Measurements from ENCODE around the gene MYL1. TPM values are rescaled to one million over a fixed set of nuclear protein-coding genes. Genes with fewer than 3 reads are reported as not detected.

The MYL1 gene
- polyA plus RNA-seq (ENCODE audit: insufficient read length in 4 of 4), result under 1 TPM in 3 of 4 donors, not detected in 1; 0.15 to 0.63 (median 0.21) TPM

- DNase-seq (ENCODE audit: low read depth in 4 of 4, low spot score in 3 of 4), result no peak
Observed at GRCh38 chr2:210315015-210315788, at the start of gene MYL1. Gene MYL1, minus strand, starts transcription at chr2:210315174. Its CDS starts 132 bp downstream, at chr2:210315042.

DNA sequence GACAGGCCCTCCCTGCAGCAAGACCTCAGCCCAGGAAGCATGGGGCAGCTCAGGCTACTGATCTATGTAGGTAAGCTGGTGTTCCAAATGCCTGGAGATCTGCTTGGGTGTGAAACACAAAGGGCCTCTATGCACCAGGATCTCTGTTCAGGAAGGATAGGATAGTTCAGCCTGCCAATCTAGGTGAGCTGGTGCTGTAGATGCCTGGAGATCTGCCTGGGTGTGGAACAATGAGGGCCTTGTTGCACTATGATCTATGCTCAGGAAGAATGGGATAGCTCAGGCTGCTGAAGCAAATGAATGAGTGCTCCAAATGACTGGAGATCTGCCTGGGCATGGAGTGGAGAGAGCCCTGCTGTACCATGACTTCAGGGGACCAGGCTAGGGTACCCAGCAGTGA is 48.9 kb upstream of the MYL1 start:
- no peak for DNase-seq (ENCODE audit: low read depth in 4 of 4, low spot score in 3 of 4)

GRCh38 chr2:210363261-210363660 is 48.3 kb upstream of the MYL1 start:
- no peak for DNase-seq (ENCODE audit: low read depth in 4 of 4, low spot score in 3 of 4)

- DNase-seq (ENCODE audit: low read depth in 4 of 4, low spot score in 3 of 4), result no peak
Observed at GRCh38 chr2:210360412-210360811, 45.4 kb upstream of the MYL1 start.

- DNase-seq (ENCODE audit: low read depth in 4 of 4, low spot score in 3 of 4), result no peak
Observed at GRCh38 chr2:210356944-210357343, 42.0 kb upstream of the MYL1 start.

- no peak for DNase-seq (ENCODE audit: low read depth in 4 of 4, low spot score in 3 of 4)
Observed at GRCh38 chr2:210337159-210337558, 22.2 kb upstream of the MYL1 start.

DNA sequence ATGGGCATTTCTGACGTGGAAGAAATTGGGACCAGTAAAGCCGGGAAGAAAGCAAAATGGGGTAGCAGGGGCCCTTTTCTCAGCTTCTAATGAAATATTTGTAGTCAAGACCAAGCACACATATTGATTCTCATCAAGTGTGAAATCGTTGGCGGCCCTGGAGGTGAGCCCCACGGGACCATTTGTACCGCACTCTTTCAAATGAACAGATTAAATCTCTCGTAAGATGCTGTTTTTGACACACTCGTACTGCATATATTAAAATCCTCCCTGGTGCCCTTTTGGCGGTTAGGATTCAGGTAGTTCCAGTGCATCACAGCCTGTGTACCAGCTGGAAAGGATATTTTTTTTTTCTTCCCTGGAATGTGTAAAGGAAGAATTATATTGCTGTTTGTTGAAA is 9.9 kb upstream of the MYL1 start:
- DNase-seq (ENCODE audit: low read depth in 4 of 4, low spot score in 3 of 4), result no peak

GRCh38 chr2:210324458-210324857 is 9.5 kb upstream of the MYL1 start:
- DNase-seq (ENCODE audit: low read depth in 4 of 4, low spot score in 3 of 4), result no peak

DNA sequence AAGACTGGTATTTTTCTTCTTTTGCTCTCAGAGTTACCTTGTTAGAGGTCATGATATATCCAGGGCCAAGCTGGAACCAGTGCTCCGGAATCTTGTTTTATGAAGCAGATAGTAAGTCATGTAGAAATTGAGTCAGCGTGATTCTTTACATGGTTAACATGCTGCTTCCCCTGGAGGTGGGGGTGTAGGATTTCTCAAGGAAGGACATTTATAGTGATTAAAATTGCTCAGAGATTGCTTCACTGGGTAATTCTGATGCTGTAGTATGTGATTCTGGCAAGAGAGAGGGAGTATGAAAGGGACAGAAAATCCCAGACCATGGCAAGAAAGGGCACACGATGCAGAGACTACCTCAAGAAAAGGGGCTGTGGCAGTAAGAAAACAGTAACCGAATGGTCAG is 8.0 kb upstream of the MYL1 start:
- no peak for DNase-seq (ENCODE audit: low read depth in 4 of 4, low spot score in 3 of 4)

GRCh38 chr2:210318891-210319290 is 3.9 kb upstream of the MYL1 start:
- DNase-seq (ENCODE audit: low read depth in 4 of 4, low spot score in 3 of 4), result no peak

DNA sequence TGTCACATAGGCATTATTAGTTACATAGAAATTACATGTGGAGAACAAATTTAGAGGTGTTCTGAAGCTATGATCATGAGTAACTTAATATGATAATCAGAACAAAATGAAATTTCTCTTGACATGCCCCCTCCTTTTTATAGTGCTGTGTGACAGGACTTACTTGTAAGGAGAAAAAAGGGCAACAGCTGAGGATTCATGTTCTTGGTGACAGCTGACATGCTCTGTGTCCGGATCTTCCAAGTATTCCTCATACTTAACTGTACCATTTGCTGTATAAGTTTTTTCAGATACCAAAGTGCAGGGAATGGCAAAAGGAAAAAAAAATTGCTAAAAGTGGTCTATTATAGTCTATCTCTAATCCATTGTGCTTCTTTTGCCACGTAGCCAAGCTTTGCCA is 3.5 kb upstream of the MYL1 start:
- DNase-seq (ENCODE audit: low read depth in 4 of 4, low spot score in 3 of 4), result no peak

DNA sequence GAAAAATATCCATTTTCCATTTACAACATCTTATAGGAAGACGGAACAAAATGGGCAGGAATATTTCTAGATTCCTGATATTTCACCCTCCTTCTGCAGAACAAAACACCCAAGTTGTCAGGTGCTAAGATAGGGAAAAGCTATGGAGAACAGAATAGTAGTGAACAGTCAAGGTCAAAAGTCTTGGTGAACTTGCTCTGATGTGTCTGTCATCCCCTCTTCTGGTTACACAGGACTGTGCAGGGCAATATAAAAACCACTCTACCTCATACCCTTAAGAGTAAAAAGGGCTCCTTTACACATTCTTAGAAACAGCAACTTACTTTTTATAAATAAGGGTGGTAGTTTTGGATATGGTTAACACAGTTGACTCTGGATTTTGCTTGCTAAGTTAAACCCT is 4.4 kb downstream of the MYL1 start:
- no peak for DNase-seq (ENCODE audit: low read depth in 4 of 4, low spot score in 3 of 4)

DNA sequence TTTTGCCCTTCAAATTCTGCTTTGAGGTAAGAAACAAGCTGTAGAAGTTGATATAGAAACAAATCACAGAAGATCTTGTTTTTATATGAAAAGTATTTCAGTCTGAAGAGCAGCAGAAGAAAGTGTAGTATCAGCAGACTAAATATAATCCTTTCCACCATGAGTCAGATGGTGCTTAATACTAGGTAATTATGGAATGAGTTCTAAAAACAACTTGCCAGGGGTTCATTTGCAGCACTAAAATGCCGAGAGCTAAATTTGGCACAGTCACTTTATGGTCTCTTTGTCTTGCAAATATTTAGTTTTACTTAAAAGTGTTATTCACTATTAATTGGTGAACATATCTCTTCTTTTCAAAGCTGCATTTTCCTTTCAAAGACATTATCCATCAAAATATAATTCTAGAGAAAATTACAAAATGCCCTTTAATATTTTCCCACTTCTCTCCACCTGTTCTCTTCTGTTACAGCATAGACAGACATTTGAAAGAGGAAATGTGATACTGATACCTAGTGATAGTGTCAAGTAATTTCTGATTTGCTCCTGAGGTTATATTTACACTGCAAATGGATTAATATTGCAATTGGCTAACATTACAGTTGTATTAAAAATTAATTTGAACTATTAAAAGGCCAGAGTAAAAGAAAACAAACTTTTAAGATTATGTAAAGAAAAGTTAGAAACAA is 5.3 kb downstream of the MYL1 start:
- no peak for DNase-seq (ENCODE audit: low read depth in 4 of 4, low spot score in 3 of 4)

- no peak for DNase-seq (ENCODE audit: low read depth in 4 of 4, low spot score in 3 of 4)
Observed at GRCh38 chr2:210303498-210303897, 11.5 kb downstream of the MYL1 start.

DNA sequence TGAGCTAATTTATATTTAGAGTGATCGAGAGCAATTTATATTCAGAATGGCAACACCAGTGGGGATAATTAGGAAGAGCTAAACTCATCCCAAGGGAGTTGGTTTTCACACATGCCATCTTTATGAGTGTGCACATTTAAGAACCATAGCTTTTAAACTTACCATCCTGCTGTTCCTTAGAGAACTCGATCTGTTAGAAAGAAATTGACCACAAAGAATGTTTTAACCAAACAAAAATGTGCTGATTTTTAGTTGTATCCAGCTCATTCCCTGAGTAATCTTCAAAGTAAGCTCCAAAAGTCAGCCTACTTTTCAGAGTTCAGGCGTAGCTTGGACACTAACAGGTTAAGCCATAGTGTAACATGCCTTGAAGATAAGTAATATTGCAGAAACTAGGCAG is 12.6 kb downstream of the MYL1 start:
- no peak for DNase-seq (ENCODE audit: low read depth in 4 of 4, low spot score in 3 of 4)

DNA sequence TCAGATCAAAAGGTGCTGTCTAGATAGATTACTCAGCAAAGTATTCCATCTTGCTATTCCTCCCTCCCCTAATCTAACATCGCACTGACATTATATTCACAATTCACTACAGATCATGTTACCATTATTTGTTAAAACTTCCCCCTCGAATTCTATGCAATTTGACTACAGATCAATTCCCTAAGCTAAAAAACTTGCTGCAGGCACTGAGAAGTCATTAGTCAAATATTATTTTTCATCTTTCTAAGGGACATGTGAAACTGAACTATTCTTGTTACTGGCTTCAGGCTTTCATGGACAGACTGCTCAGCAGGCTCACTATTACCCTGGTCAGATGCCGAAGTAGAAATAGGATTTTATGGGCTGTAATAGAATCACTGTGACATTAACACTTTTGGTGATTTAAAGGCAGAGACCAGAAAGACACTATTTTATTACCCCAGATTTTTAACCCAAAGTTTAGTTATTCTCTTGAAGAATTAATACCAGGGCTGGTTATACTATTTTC is 15.1 kb downstream of the MYL1 start:
- DNase-seq (ENCODE audit: low read depth in 4 of 4, low spot score in 3 of 4), result no peak

- no peak for DNase-seq (ENCODE audit: low read depth in 4 of 4, low spot score in 3 of 4)
Observed at GRCh38 chr2:210288408-210288807, 26.6 kb downstream of the MYL1 start.

- no peak for DNase-seq (ENCODE audit: low read depth in 4 of 4, low spot score in 3 of 4)
Observed at GRCh38 chr2:210287301-210287700, 27.7 kb downstream of the MYL1 start.

GRCh38 chr2:210286123-210286680 is 28.8 kb downstream of the MYL1 start:
- no peak for DNase-seq (ENCODE audit: low read depth in 4 of 4, low spot score in 3 of 4)

- no peak for DNase-seq (ENCODE audit: low read depth in 4 of 4, low spot score in 3 of 4)
Observed at GRCh38 chr2:210277133-210277532, 37.8 kb downstream of the MYL1 start.

- no peak for DNase-seq (ENCODE audit: low read depth in 4 of 4, low spot score in 3 of 4)
Observed at GRCh38 chr2:210271300-210271699, 43.7 kb downstream of the MYL1 start.

DNA sequence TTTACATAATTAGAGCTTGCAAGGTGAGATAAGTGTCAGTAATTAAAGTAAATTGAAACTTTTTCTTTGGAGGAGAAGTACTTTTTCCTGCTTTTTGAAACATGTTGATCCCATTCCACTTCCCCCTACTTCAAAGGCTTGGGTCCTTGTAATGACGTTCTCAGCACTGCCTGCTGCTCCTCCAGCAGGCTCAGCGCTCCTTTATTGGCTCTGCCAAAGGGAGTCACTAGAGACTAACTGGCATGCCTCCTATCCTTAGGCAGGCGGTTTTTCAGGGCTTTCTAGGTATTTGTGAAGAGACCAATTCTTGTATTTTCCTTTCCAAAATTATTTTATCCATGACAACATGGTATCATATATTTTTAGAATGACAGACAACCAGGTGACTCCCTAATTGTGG is 45.8 kb downstream of the MYL1 start:
- DNase-seq (ENCODE audit: low read depth in 4 of 4, low spot score in 3 of 4), result no peak

Data from right renal pelvis (tissue), 4 donors.